HCT116 (cell line): ENCODE measurements around the gene ZNF804B. TPM values are rescaled to one million over a fixed set of nuclear protein-coding genes. Genes with fewer than 3 reads are reported as not detected.

Source experiments
- ATAC-seq: fragments of 200-7000 bp; cut with Tn5 transposase; 2 replicates; pipeline ENCODE4 v1.9.1; 2020; ENCODE audit warnings: mild to moderate bottlenecking, moderate library complexity
- BruUV-seq: library from RNA; stranded (reverse); fragments of 400-500 nt; replicated peaks from 2 replicates; lab custom pipeline; 2021; lab: Mats Ljungman, UMichigan
- CTCF ChIA-PET: fragments of 300-600 bp; sonication (Branson Sonifier 250); formaldehyde crosslinking; loops from one replicate; lab custom pipeline; 2021; ENCODE audit warnings: antibody characterized with exemption; lab: Charles Lee
- POLR2A ChIA-PET: fragments of 300-600, 350-600 bp; sonication (Branson Sonifier 250); formaldehyde crosslinking; loops from one replicate; lab custom pipeline; 2021; ENCODE audit warnings: antibody characterized with exemption; lab: Charles Lee
- RAD21 ChIA-PET, 2 experiments: fragments of 300-600 bp; sonication (Branson Sonifier 250); formaldehyde crosslinking; loops; one replicate each; lab custom pipeline; 2023; ENCODE audit warnings: low total read pairs in 2 of 2; ENCODE audit not compliant: uncharacterized antibody in 2 of 2, unreplicated experiment in 2 of 2, low non-redundant PET in 1 of 2; lab: Charles Lee
- DNase-seq: peaks from one replicate; pipeline ENCODE4 v3.0.0-alpha.2; 2010; ENCODE audit warnings: low read depth, low spot score
- H2AFZ ChIP-seq: fragments of 200-600 bp; shearing (Covaris generic), sonication (generic); 2 replicates; pipeline ENCODE4 v1.6.1; 2017; ENCODE audit warnings: low read depth, mixed run types, mixed read lengths, antibody characterized with exemption, low read length; ENCODE audit not compliant: poor library complexity, severe bottlenecking
- H3K27ac ChIP-seq: 2 replicates; pipeline ENCODE4 v1.5.1; 2012; ENCODE audit warnings: low read depth, low read length
- H3K27me3 ChIP-seq: fragments of 200-600 bp; sonication (generic); 2 replicates; pipeline ENCODE4 v1.6.1; 2016; ENCODE audit warnings: mixed run types, low read length, mixed read lengths; ENCODE audit not compliant: insufficient read depth
- H3K36me3 ChIP-seq, 2 experiments: fragments of 200-500 bp in 1 of 2; fragments of 200-600 bp in 1 of 2; sonication (Bioruptor generic) in 1 of 2; sonication (generic) in 1 of 2; 2 replicates each; pipeline versions ENCODE4 v1.5.1 to v1.6.1; 2014 to 2016; ENCODE audit warnings: low read length in 2 of 2, inconsistent platforms in 1 of 2, mixed read lengths in 1 of 2, mixed run types in 1 of 2; ENCODE audit not compliant: insufficient read depth in 2 of 2, control insufficient read depth in 1 of 2
- H3K4me1 ChIP-seq, 2 experiments: fragments of 200-600 bp in 1 of 2; sonication (generic) in 1 of 2; 2 replicates each; pipeline versions ENCODE4 v1.5.1 to v1.6.1; 2012 to 2017; ENCODE audit warnings: low read length in 2 of 2, inconsistent platforms in 1 of 2, mild to moderate bottlenecking in 1 of 2, mixed read lengths in 1 of 2, mixed run types in 1 of 2, moderate library complexity in 1 of 2; ENCODE audit not compliant: insufficient read depth in 2 of 2, control insufficient read depth in 1 of 2
- H3K4me2 ChIP-seq: fragments of 200-600 bp; sonication (generic); 2 replicates; pipeline ENCODE4 v1.6.1; 2017; ENCODE audit warnings: mixed run types, low read length, mixed read lengths
- H3K4me3 ChIP-seq, 2 experiments: fragments of 200-600 bp in 1 of 2; sonication (generic) in 1 of 2; replicated peaks in 1 of 2; 2 replicates each; pipeline ENCODE4 v1.5.1; 2011 to 2016; ENCODE audit warnings: low read length in 2 of 2, control low read depth in 1 of 2, low read depth in 1 of 2, mild to moderate bottlenecking in 1 of 2, mixed read lengths in 1 of 2, mixed run types in 1 of 2
- H3K79me2 ChIP-seq: fragments of 200-600 bp; sonication (generic); 2 replicates; pipeline ENCODE4 v1.6.1; 2017; ENCODE audit warnings: mild to moderate bottlenecking, mixed run types, low read length, moderate library complexity, mixed read lengths; ENCODE audit not compliant: insufficient read depth
- H3K9ac ChIP-seq: fragments of 200-600 bp; sonication (generic); 2 replicates; pipeline ENCODE4 v1.6.1; 2016; ENCODE audit warnings: low read length, mixed read lengths
- H3K9me2 ChIP-seq: fragments of 200-600 bp; sonication (generic), shearing (Covaris generic); 2 replicates; pipeline ENCODE4 v1.6.1; 2017; ENCODE audit warnings: mixed run types, mild to moderate bottlenecking, moderate library complexity; ENCODE audit not compliant: insufficient read depth
- H3K9me3 ChIP-seq, 2 experiments: fragments of 200-500 bp in 1 of 2; fragments of 200-600 bp in 1 of 2; sonication (Bioruptor generic) in 1 of 2; sonication (generic) in 1 of 2; 2 replicates each; pipeline ENCODE4 v1.6.1; 2014 to 2017; ENCODE audit warnings: low read length in 2 of 2, mixed read lengths in 2 of 2, inconsistent platforms in 1 of 2, low read depth in 1 of 2, mild to moderate bottlenecking in 1 of 2, mixed run types in 1 of 2, moderate library complexity in 1 of 2; ENCODE audit not compliant: control insufficient read depth in 1 of 2, insufficient read depth in 1 of 2
- H4K20me1 ChIP-seq: fragments of 200-600 bp; sonication (generic), shearing (Covaris generic); 2 replicates; pipeline ENCODE4 v1.6.1; 2017; ENCODE audit warnings: mixed run types, mild to moderate bottlenecking, moderate library complexity; ENCODE audit not compliant: insufficient read depth
- CEBPB ChIP-seq: IDR thresholded peaks from 2 replicates; pipeline ENCODE4 v1.6.1; 2012; ENCODE audit warnings: low read depth
- FOSL1 ChIP-seq: IDR thresholded peaks from 2 replicates; pipeline ENCODE4 v1.6.1; 2012; ENCODE audit warnings: low read depth
- JUND ChIP-seq: IDR thresholded peaks from 2 replicates; pipeline ENCODE4 v1.6.1; 2012
- POLR2AphosphoS5 ChIP-seq: IDR thresholded peaks from 2 replicates; pipeline ENCODE4 v1.6.1; 2011; ENCODE audit warnings: mild to moderate bottlenecking, low read depth, low read length, moderate library complexity
- SP1 ChIP-seq: IDR thresholded peaks from 2 replicates; pipeline ENCODE4 v1.6.1; 2012; ENCODE audit warnings: low read depth
- SRF ChIP-seq: IDR thresholded peaks from 2 replicates; pipeline ENCODE4 v1.6.1; 2012; ENCODE audit warnings: low read depth
- TCF7L2 ChIP-seq: IDR thresholded peaks from 2 replicates; pipeline ENCODE4 v1.7.0; 2011; ENCODE audit warnings: borderline replicate concordance, inconsistent platforms; ENCODE audit not compliant: insufficient read depth, insufficient read length; ENCODE audit errors: extremely low read depth
- intact Hi-C: fragments of 100-400 bp; cut with micrococcal nuclease; formaldehyde crosslinking; loops from 2 replicates; pipeline ENCODE4 v1.10.0; 2022
- total RNA-seq: library from RNA; stranded (reverse); gene quantifications from one replicate; pipeline ENCODE4 v1.2.1, GENCODE V29; 2021; ENCODE audit not compliant: unreplicated experiment
- TF ChIP-seq, protein P1 (sequence below): IDR thresholded peaks from 2 replicates; pipeline ENCODE4 v1.6.1; 2012

ZNF804B gene
- total RNA-seq, 1 experiment from 2014 or later = not detected

DNA sequence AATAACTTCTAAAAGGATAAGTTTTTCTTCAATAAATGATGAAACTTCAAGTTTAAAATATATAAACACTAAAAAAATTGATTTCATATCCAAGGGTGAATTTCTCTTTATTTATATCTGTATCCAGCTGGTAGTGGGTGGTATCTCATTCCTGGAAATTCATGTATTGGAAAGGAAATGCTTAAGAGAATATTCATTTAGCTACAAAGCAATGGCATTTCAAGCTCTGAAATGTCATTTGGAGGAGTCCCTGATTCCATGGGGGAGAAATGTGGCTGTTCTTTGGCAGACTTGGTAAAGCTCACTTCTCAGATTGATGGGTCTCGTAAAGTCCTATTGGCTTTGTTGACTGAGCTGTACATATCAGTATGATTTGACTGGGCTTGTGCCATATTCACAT lies 192.3 kb downstream of the ZNF804B start:
- no peaks in the 10 kb centered on the region for H3K4me1 ChIP-seq
- no peak overlapping the region for H3K4me2 ChIP-seq
- H4K20me1 ChIP-seq = no peaks in the 10 kb centered on the region
- H3K4me3 ChIP-seq = no peak overlapping the region
- H3K9me3 ChIP-seq = no peaks in the 10 kb centered on the region
- H3K27ac ChIP-seq = no peak overlapping the region
- intact Hi-C loops = no loop called here
- CTCF ChIA-PET = no interaction called here
- no peak overlapping the region for H2AFZ ChIP-seq
- H3K27me3 ChIP-seq = no peaks in the 10 kb centered on the region
- no peak for TF ChIP-seq POLR2AphosphoS5
- TF ChIP-seq SRF = no peak
- TF ChIP-seq JUND = no peak
- TF ChIP-seq FOSL1 = no peak
- TF ChIP-seq SP1 = no peak
- no peak for TF ChIP-seq CEBPB
- no peak for TF ChIP-seq TCF7L2
- TF ChIP-seq, protein P1, sequence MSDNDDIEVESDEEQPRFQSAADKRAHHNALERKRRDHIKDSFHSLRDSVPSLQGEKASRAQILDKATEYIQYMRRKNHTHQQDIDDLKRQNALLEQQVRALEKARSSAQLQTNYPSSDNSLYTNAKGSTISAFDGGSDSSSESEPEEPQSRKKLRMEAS = no peak
- TF ChIP-seq, all 23 proteins: peak for 0
- H3K36me3 ChIP-seq = no peaks in the 10 kb centered on the region
- BruUV-seq = no TSS peak
- H3K79me2 ChIP-seq = no peaks in the 10 kb centered on the region
- no peaks in the 10 kb centered on the region for H3K9me2 ChIP-seq
- no peak overlapping the region for H3K9ac ChIP-seq
- DNase-seq (no peak), ATAC-seq (no peak)
- ChIA-PET POLR2A (no interaction called here), RAD21 (no interaction called here)

DNA sequence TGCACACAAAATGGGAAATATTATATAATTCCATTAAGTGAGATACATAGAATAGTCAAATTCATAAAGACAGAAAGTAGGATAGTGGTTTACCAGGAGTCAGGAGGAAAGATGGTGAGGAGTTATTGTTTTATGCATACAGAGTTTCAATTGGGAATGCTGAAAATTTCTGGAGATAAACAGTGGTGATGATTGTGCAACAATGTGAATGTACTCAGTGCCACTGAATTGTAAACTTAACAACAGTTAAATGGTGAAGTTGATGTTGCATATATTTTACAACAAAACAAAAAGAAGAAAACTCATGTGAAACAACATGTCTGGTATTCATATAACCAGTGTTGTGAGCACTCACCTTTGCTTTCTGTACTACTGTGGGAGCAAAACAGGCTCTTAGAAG lies 204.9 kb downstream of the ZNF804B start:
- intact Hi-C loops = no loop called here
- H2AFZ ChIP-seq = no peak overlapping the region
- H3K27me3 ChIP-seq = no peaks in the 10 kb centered on the region
- no peak overlapping the region for H3K9ac ChIP-seq
- H3K79me2 ChIP-seq = no peaks in the 10 kb centered on the region
- ChIA-PET RAD21 (no interaction called here), POLR2A (no interaction called here), CTCF (no interaction called here)
- DNase-seq (no peak), ATAC-seq (no peak)
- no peak overlapping the region for H3K27ac ChIP-seq
- H3K4me2 ChIP-seq = no peak overlapping the region
- H3K9me3 ChIP-seq = no peaks in the 10 kb centered on the region; a peak in 1 of 4 replicates
- no TSS peak for BruUV-seq
- H3K36me3 ChIP-seq = no peaks in the 10 kb centered on the region
- H4K20me1 ChIP-seq = no peaks in the 10 kb centered on the region
- H3K4me3 ChIP-seq = no peak overlapping the region
- H3K4me1 ChIP-seq = no peaks in the 10 kb centered on the region
- TF ChIP-seq SP1 = no peak
- TF ChIP-seq, protein P1 = no peak
- no peak for TF ChIP-seq POLR2AphosphoS5
- H3K9me2 ChIP-seq = no peaks in the 10 kb centered on the region
